Activated B cell treated with CpG ODN at 0.5 μM for 24 hours (primary cell): ENCODE results near the gene TTC7B. TPM values are rescaled to one million over a fixed set of nuclear protein-coding genes. Genes with fewer than 3 reads are reported as not detected.

Experiments used
- ATAC-seq: fragments of 200-7000 bp; cut with Tn5 transposase; one replicate; pipeline ENCODE4 v1.10.0; 2021; ENCODE audit warnings: low read depth, mild to moderate bottlenecking, moderate library complexity
- CTCF ChIA-PET: fragments of 350-600 bp; sonication (Branson Sonifier 250); formaldehyde crosslinking; loops from one replicate; lab custom pipeline; 2021; ENCODE audit warnings: antibody characterized with exemption; lab: Charles Lee
- POLR2A ChIA-PET: fragments of 350-600 bp; sonication (Branson Sonifier 250); formaldehyde crosslinking; loops from one replicate; lab custom pipeline; 2021; ENCODE audit warnings: antibody characterized with exemption; lab: Charles Lee
- DNase-seq: peaks from one replicate; pipeline ENCODE4 v3.0.0; 2022
- H3K27ac Mint-ChIP-seq: one replicate; pipeline ENCODE4 v1.8.0; 2020; ENCODE audit warnings: mixed read lengths
- H3K27me3 Mint-ChIP-seq: one replicate; pipeline ENCODE4 v1.8.0; 2021; ENCODE audit warnings: mixed read lengths
- H3K36me3 Mint-ChIP-seq: one replicate; pipeline ENCODE4 v1.8.0; 2021; ENCODE audit warnings: low read depth, mixed read lengths
- H3K4me1 Mint-ChIP-seq: one replicate; pipeline ENCODE4 v1.8.0; 2021; ENCODE audit warnings: mixed read lengths
- H3K4me3 Mint-ChIP-seq: one replicate; pipeline ENCODE4 v1.8.0; 2020; ENCODE audit warnings: mild to moderate bottlenecking, mixed read lengths
- H3K9me3 Mint-ChIP-seq: one replicate; pipeline ENCODE4 v1.8.0; 2020; ENCODE audit warnings: mixed read lengths
- intact Hi-C: fragments of 100-400 bp; cut with micrococcal nuclease; formaldehyde crosslinking; loops from one replicate; pipeline ENCODE4 v1.15.1; 2024
- total RNA-seq: library from RNA; stranded (reverse); gene quantifications from 2 replicates; pipeline ENCODE4 v1.2.3, GENCODE V29; 2022
- TF ChIP-seq, protein P1 (sequence below): fragments of 200-600 bp; IDR thresholded peaks from one replicate; pipeline ENCODE4 v1.8.0; 2022; ENCODE audit warnings: antibody characterized with exemption, mild to moderate bottlenecking

Gene TTC7B
- total RNA-seq, 1 donor from 2014 or later = 1.9 TPM

DNA sequence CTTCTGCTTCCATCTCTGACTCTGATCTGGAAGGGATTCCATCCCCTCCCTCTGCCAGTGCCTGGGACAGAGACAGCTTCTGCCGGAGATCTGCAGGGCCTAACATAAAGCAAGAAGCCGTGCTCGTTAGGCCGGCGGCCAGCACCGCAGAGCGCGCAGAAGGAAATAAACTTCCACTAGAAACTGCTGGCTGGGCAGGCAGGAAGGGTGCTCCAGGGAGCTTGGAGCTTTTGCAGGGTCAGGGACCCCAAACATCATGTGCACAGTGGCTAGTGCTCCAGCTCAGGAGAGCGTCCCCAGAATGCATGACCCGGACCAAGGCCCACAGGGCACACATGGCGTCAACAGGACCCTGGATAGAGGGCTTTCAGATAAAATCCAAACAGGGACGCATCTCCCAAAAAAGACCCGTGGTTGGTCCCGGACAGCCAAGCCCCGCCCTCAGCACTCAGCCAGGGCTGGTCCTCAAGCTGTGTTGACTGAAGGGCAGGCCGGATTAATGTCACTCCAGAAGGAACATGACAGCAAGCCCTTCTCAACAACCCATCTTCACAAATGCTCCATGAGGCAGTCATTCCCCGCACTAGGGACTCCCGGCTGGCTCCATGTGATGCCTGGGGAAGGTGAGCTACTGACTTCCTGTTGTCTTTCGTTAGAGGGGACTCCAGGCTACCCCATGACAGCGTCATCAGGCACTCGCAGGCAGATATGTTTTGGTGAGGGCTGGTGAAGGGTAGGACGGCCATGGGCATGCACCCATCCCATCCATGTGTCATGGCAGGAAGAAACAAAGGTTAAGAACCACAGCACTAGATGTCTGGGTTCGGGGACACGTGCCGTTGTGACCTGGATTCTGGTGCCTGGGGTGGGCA is 297.9 kb downstream of the TTC7B start:
- ChIA-PET POLR2A (no interaction called here), CTCF (no interaction called here)
- H3K4me3 Mint-ChIP-seq = no peak overlapping the region
- H3K9me3 Mint-ChIP-seq = no peaks in the 10 kb centered on the region
- TF ChIP-seq, protein P1, sequence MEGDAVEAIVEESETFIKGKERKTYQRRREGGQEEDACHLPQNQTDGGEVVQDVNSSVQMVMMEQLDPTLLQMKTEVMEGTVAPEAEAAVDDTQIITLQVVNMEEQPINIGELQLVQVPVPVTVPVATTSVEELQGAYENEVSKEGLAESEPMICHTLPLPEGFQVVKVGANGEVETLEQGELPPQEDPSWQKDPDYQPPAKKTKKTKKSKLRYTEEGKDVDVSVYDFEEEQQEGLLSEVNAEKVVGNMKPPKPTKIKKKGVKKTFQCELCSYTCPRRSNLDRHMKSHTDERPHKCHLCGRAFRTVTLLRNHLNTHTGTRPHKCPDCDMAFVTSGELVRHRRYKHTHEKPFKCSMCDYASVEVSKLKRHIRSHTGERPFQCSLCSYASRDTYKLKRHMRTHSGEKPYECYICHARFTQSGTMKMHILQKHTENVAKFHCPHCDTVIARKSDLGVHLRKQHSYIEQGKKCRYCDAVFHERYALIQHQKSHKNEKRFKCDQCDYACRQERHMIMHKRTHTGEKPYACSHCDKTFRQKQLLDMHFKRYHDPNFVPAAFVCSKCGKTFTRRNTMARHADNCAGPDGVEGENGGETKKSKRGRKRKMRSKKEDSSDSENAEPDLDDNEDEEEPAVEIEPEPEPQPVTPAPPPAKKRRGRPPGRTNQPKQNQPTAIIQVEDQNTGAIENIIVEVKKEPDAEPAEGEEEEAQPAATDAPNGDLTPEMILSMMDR = no peak
- H3K27ac Mint-ChIP-seq = no peak overlapping the region
- no peak for DNase-seq
- ATAC-seq = no peak
- no peaks in the 10 kb centered on the region for H3K27me3 Mint-ChIP-seq
- H3K4me1 Mint-ChIP-seq = no peaks in the 10 kb centered on the region
- intact Hi-C loops = no loop called here
- H3K36me3 Mint-ChIP-seq = no peaks in the 10 kb centered on the region

- H3K36me3 Mint-ChIP-seq = no peaks in the 10 kb centered on the region
- H3K9me3 Mint-ChIP-seq = no peaks in the 10 kb centered on the region
- TF ChIP-seq, protein P1 = no peak
- no peaks in the 10 kb centered on the region for H3K4me1 Mint-ChIP-seq
- H3K4me3 Mint-ChIP-seq = no peak overlapping the region
- ATAC-seq (no peak), DNase-seq (no peak)
- ChIA-PET POLR2A (no interaction called here), CTCF (no interaction called here)
- H3K27ac Mint-ChIP-seq = no peak overlapping the region
- H3K27me3 Mint-ChIP-seq = no peaks in the 10 kb centered on the region
- intact Hi-C loops = no loop called here
Observed at GRCh38 chr14:90517076-90517841, 299.0 kb downstream of the TTC7B start.

GRCh38 chr14:90514566-90514965 is 301.7 kb downstream of the TTC7B start:
- ChIA-PET POLR2A (no interaction called here), CTCF (no interaction called here)
- Mint-ChIP-seq H3K27me3 (peaks cover 4% of the 10 kb centered on the region), H3K27ac (no peak overlapping the region), H3K9me3 (no peaks in the 10 kb centered on the region), H3K4me1 (no peaks in the 10 kb centered on the region), H3K4me3 (no peak overlapping the region), H3K36me3 (no peaks in the 10 kb centered on the region)
- ATAC-seq = no peak
- no peak for DNase-seq
- TF ChIP-seq, protein P1 = no peak
- intact Hi-C loops = no loop called here

DNA sequence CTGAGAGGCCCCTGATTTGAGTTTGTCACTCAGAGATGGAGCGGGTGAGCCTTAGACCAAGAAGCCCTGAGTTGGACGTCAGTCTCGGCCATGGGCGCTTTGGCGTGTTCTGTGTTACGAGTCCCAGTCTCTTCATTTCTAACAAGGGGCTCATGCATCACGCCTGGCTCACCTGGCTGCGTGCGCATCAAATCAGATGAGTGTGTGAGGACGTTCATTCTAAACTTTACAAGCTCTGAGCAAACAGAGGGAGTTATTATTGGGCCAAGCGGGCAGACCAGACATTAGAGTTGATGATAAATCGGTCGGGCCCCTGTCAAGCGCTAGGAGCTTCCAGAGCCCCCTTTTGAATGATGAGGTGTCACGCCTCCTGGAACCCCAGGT is 302.2 kb downstream of the TTC7B start:
- ATAC-seq (no peak), DNase-seq (no peak)
- H3K4me1 Mint-ChIP-seq = peaks cover 2% of the 10 kb centered on the region
- H3K27ac Mint-ChIP-seq = no peak overlapping the region
- peaks cover 9% of the 10 kb centered on the region for H3K27me3 Mint-ChIP-seq
- ChIA-PET POLR2A (no interaction called here), CTCF (no interaction called here)
- no peaks in the 10 kb centered on the region for H3K36me3 Mint-ChIP-seq
- intact Hi-C loops = no loop called here
- TF ChIP-seq, protein P1 = no peak
- H3K4me3 Mint-ChIP-seq = no peak overlapping the region
- H3K9me3 Mint-ChIP-seq = no peaks in the 10 kb centered on the region
